ENCODE measurements around the gene CTNNBL1.

DNA sequence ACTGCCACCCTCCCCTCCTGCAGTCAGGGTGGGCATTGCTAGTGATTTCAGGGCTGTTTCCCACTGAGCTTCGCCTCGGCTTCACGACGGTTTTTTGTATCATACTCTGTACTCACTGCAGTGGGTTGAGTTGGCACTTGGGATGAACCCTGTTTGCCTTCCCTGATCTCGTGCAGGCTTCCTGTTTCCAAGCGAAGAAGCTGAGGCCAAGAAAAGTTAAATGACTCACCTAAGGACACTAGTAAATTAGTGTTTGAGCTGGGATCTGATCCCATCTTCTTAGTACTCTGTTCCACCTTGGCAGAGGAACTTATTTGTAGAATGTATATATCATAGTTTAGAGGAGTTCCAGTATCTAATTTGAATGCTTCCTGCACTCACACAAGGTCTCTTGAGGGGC is 158.8 kb downstream of the CTNNBL1 start:
- no peak for TF ChIP-seq CTCF (IDR thresholded peaks at IDR 0.05)
- TF ChIP-seq POLR2A (IDR thresholded peaks at IDR 0.05): no peak

All from uterus (tissue), 2 donors.